NB4 (cell line): ENCODE results near the gene APOL2.
"Not testable (repeated sequence)": the region's sequence is repeated elsewhere in the genome, so short reads cannot be mapped to it uniquely, and the experiment has no call there.

Experiments
- DNase-seq: peaks from one replicate; pipeline ENCODE4 v3.0.0; 2010; ENCODE audit warnings: low read depth
- H3K4me3 ChIP-seq: one replicate; pipeline ENCODE4 v1.5.1; 2011; ENCODE audit warnings: mild to moderate bottlenecking, low read depth, low read length, moderate library complexity
- MAX ChIP-seq: IDR thresholded peaks from 2 replicates; pipeline ENCODE4 v1.6.1; 2011; ENCODE audit warnings: low read depth, low read length
- MYC ChIP-seq: IDR thresholded peaks from 2 replicates; pipeline ENCODE4 v1.6.1; 2011; ENCODE audit warnings: low read depth, low read length
- POLR2A ChIP-seq: IDR thresholded peaks from 2 replicates; pipeline ENCODE4 v1.6.1; 2011; ENCODE audit warnings: mild to moderate bottlenecking; ENCODE audit not compliant: insufficient read length; ENCODE audit errors: extremely low read depth
- TF ChIP-seq, protein P1 (sequence below): IDR thresholded peaks from one replicate; pipeline ENCODE4 v1.5.1; 2012; ENCODE audit warnings: low read depth, low read length

The APOL2 gene

DNA sequence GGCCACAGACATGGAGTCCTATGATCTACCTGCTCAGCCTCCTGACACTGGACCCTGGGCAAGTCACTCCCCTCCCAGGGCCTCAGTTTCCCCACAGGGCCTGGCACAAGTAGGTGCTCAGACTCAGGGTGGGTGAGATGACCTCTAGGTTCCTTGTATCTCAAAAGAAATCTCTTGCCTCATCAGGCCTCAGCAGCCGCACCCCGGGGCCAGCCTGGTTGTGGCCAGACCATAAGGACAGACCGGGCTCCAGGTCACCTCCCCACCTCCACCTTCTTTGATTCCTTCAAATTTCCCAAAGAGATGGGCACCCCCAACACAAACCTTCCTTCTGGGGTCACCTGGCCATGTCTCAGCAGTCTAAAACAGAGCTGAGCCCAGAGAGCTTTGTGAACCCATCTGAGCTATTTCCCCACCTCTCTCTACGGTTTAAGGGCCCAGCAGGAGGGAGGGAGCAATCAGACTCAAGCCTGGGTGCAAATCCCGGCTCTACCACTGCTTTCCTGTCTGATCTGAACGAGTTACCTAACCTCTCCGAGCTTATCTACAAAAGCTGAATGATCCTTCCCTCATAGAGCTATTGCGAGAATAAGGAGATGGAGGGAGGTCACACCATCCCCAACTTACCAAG is 35.2 kb downstream of the APOL2 start:
- no peak overlapping the region for H3K4me3 ChIP-seq
- no peak for DNase-seq
- no peak for TF ChIP-seq MAX
- TF ChIP-seq MYC: no peak
- TF ChIP-seq POLR2A: no peak
- TF ChIP-seq, protein P1, sequence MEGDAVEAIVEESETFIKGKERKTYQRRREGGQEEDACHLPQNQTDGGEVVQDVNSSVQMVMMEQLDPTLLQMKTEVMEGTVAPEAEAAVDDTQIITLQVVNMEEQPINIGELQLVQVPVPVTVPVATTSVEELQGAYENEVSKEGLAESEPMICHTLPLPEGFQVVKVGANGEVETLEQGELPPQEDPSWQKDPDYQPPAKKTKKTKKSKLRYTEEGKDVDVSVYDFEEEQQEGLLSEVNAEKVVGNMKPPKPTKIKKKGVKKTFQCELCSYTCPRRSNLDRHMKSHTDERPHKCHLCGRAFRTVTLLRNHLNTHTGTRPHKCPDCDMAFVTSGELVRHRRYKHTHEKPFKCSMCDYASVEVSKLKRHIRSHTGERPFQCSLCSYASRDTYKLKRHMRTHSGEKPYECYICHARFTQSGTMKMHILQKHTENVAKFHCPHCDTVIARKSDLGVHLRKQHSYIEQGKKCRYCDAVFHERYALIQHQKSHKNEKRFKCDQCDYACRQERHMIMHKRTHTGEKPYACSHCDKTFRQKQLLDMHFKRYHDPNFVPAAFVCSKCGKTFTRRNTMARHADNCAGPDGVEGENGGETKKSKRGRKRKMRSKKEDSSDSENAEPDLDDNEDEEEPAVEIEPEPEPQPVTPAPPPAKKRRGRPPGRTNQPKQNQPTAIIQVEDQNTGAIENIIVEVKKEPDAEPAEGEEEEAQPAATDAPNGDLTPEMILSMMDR: no peak

GRCh38 chr22:36203441-36203840 is 35.9 kb downstream of the APOL2 start:
- not testable (repeated sequence) for DNase-seq, H3K4me3 ChIP-seq

GRCh38 chr22:36202906-36203305 is 36.4 kb downstream of the APOL2 start:
- not testable (repeated sequence) for H3K4me3 ChIP-seq, DNase-seq

- TF ChIP-seq MAX (no peak), POLR2A (no peak), MYC (no peak)
- TF ChIP-seq, protein P1: no peak
- no peak for DNase-seq
- no peak within 1 kb of the TSS for H3K4me3 ChIP-seq
These were observed 37.6 kb downstream of the APOL2 start, which contains the start of gene APOL4 for GRCh38 chr22:36201630-36202319. TSS of gene APOL4 (minus strand) at chr22:36201809. CDS start at chr22:36201734, 75 bp downstream.

DNA sequence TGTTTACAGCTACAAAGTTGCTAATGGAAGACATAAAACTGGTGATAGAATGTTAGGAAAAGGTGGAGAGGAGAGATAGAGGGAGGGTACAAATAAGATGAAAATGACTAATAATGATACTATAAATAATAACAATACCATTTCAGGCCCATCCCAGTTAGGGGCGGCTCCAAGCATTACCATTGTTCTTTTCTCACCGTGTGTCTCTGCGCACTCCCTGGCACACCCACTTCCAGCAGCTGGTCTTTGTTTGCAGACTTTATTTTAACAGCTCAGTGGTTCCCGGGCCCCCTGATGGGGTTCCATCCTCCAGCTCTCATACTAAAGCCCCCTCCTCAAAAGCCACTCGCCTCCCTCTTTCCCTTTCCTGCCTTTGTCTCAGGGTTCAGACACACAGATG is 38.3 kb downstream of the APOL2 start:
- not testable (repeated sequence) for DNase-seq, H3K4me3 ChIP-seq

- DNase-seq: no peak
- no peak for TF ChIP-seq MYC
- H3K4me3 ChIP-seq: no peak overlapping the region
These were observed 40.3 kb downstream of the APOL2 start for GRCh38 chr22:36199001-36199551.

DNA sequence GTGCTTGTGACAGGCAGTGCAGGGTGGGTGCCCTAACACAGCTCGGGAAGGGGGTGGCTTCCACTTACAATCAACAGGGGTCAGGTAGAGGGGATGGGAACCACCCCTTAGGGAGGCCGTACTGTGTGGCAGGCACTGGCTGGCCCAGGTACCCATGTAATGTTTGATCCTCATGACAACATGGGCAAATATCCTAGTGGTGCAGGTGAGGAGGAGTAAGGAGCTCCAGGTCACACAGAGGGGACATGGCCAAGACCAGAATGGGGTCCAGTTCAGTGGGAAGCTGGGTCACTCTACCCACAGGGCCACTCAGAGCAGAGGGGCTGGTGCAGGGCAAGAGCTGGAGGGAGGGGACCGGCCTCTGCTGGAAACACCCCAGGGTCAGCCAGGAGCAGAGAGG is 40.8 kb downstream of the APOL2 start:
- no peak overlapping the region for H3K4me3 ChIP-seq
- DNase-seq: no peak
- TF ChIP-seq MYC: no peak

DNA sequence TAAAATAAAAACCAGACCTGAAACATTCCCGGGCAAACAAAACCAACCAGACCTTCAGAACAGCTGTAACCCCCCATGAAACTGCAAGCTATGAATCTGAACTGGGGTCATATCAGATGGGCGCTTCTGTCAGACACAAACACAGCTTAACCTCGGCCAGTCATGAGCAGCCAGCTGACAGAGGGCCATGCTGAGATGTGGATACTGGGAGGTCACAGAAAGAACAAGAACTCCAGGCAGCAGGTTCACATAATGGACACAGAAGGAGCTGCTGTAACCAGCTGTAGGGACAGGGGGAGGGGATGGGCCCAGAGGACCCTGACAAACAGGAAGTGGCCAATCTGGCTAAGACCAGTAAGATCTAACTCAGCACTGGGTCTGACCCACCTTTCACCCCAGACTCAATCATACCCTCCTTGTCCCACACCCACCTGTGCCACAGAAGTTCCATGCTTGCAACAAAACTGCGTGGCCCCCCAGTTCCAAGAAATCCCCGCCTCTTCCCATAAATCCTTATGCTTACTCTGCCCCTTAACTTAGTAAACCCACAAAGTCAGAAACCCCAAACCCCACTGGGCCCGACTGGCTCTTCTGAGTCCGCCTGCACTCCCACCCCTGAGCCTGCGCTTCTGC is 41.7 kb downstream of the APOL2 start:
- TF ChIP-seq POLR2A: no peak
- no peak for TF ChIP-seq MAX
- TF ChIP-seq, protein P1: no peak
- TF ChIP-seq MYC: no peak
- peak; percentile 75 for DNase-seq
- no peak overlapping the region for H3K4me3 ChIP-seq
